NCI-H2227 (cell line): ENCODE results near the gene ARHGAP22.

Source experiments
- DNase-seq: peaks from one replicate; lab custom pipeline; 2025; ENCODE audit not compliant: unreplicated experiment; lab: John Stamatoyannopoulos, UW

ARHGAP22 gene

GRCh38 chr10:48454302-48455054 is 150.4 kb downstream of the ARHGAP22 start:
- DNase-seq = no peak

DNA sequence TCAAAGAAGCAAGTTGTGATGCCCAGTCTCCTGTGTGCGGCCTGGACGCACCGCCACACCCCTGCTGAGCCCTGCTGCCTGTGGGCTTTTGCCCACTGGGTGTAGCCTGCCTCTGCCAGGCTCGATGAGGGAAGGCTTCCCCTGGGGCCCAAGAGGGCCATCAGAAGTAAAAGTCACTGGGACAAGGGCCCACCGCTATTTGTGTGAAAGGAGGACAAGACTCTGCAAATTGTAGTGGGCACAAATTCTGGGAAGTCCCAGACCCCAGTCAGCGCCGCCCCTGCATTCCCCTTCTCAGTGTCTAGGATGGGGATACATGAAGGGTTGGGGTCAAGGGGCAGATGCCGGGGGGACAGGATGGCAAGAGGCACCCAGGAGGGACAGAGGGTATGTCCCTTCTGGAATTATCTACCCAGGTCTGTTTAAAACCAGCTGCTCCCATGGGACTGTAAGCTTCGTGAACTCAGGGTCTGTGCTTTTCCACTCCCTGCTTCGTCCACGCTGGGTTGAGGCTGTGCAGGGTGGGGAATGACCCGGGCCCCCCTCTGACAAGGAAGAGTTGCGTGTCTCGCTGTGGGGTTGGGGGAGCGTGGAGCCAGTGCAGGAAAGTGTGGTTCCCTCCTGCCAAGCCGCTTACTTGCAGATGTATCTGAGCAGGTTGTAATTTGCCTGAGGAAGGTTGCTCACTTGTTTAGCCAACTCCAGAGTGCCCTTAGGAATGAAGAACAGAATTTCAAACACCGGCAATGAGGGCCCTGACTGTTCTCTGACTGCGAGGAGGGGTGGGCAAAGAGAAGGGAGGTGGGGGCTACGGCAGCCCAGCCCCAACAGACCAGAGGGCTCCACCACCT is 151.2 kb downstream of the ARHGAP22 start:
- DNase-seq = no peak

- DNase-seq = no peak
Observed at GRCh38 chr10:48452879-48453412, 151.9 kb downstream of the ARHGAP22 start.

GRCh38 chr10:48451969-48452878 is 152.6 kb downstream of the ARHGAP22 start:
- DNase-seq = no peak

DNA sequence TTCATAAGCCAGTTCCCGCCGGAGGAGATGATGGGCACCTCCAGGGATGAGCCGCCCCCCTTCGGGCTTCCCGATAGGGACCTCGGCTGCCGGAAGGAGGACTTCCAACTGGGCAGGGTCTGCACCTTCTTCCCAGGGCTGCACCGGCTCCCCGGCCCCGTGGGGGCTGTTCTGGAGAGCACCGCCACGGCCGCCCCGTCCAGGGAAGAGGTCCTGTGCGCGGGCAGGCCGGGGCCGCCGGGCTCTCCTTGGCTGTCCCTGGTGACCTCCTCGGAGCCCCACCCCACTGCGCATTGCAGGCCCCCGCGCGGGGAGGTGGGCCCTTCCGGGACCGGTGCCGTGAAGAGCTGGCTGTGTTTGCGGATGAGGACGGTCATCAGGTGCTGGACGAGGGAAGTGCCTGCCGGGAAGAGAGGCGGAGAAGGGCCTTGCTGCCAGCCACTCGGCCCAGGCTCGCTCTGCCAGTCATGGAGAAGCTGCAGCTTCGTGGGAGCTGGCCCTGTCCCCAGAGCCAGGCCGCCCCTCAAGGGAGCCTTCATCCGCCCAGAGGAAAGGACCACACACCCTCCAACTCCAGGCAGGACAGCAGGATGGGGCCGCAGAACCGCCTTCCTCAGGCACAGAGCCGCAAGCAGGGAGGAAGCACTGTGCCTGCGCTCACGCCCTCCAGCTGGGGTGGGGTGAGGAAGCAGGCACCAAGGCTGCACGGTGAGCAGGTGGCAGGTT is 154.0 kb downstream of the ARHGAP22 start:
- no peak for DNase-seq

- no peak for DNase-seq
Observed at GRCh38 chr10:48450233-48450740, 154.6 kb downstream of the ARHGAP22 start.

GRCh38 chr10:48449501-48450232 is 155.2 kb downstream of the ARHGAP22 start:
- no peak for DNase-seq

DNA sequence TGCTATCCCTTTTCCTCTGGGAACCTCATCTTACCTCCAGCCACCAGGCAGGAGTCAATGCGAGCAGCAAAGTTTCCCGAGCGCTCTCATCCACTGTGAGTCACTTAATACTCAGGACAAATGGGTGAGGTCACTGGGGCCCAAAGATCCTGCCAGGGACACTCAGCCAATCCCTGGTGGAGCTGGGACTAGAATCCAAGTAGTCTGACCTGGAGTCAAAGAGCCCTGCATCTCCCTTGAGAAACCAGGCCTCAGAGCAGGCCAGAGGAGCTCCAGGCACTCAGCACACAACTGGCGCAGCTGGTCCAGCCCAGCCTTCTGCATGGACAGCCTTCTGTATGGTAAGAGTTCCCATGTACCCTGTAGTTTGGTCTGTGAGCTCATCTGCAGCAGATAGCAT is 156.1 kb downstream of the ARHGAP22 start:
- DNase-seq = no peak

- no peak for DNase-seq
Observed at GRCh38 chr10:48447356-48448215, 157.3 kb downstream of the ARHGAP22 start.

- no peak for DNase-seq
Observed at GRCh38 chr10:48446785-48447184, 158.1 kb downstream of the ARHGAP22 start.

GRCh38 chr10:48445932-48446331 is 158.9 kb downstream of the ARHGAP22 start:
- no peak for DNase-seq

GRCh38 chr10:48444861-48445841 is 159.7 kb downstream of the ARHGAP22 start:
- peak; percentile 47 for DNase-seq

DNA sequence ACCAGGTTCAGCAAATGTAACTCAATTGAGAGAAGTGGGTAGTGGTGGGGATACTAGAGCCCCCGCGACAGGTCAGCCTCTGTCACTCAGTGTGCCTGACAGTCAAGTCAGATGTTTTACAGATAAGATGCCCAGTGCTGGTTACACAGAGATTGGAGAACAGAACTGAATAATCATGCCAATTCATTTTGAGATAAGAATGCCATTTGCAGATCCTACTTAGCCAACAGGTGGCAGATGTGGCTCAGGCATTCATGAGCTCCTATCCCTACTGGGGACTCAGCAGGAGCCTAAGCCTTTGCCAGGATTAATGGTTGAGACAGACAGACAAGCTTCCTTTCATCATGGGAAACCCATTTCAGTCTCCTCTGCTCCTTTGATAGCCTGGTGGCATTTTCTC is 160.6 kb downstream of the ARHGAP22 start:
- peak; percentile 19 for DNase-seq

- no peak for DNase-seq
Observed at GRCh38 chr10:48442809-48443177, 162.1 kb downstream of the ARHGAP22 start.

- no peak for DNase-seq
Observed at GRCh38 chr10:48442090-48442808, 162.6 kb downstream of the ARHGAP22 start.

GRCh38 chr10:48440771-48441170 is 164.1 kb downstream of the ARHGAP22 start:
- DNase-seq = no peak

DNA sequence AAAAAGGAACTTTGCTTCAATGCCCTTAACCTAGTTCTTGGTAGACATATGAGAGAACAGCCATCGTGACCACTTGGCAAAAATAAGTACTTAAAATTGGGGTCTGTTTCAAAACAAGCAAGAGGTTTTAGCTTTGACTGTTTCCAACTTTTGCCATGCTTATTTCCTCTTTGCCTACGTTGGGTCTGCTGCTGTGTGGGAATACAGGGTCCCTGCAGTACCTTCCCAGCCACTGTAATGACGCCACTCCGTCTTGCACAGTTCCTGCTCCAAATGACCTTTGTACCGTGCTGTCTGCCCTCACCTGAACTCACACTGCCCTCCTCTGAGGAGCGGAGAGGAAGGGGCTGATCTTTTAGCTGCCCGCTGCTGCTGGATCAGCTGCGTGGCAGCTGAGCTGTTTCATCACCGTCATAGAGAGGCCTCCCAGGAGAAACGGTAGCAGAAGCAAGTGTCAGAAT is 165.3 kb downstream of the ARHGAP22 start:
- DNase-seq = no peak
